A673 (cell line): ENCODE data around the gene CLEC12A. TPM values are rescaled to one million over a fixed set of nuclear protein-coding genes. Genes with fewer than 3 reads are reported as not detected.

Experiments used
- BruUV-seq: library from RNA; stranded (reverse); fragments of 400-500 nt; replicated peaks from 2 replicates; lab custom pipeline; 2021; lab: Mats Ljungman, UMichigan
- CTCF ChIA-PET: fragments of 300-600 bp; sonication (Branson Sonifier 250); formaldehyde crosslinking; loops from one replicate; lab custom pipeline; 2022; ENCODE audit warnings: antibody characterized with exemption; lab: Charles Lee
- POLR2A ChIA-PET: fragments of 300-600 bp; sonication (Branson Sonifier 250); formaldehyde crosslinking; loops from one replicate; lab custom pipeline; 2022; ENCODE audit warnings: antibody characterized with exemption; ENCODE audit not compliant: low non-redundant PET; lab: Charles Lee
- DNase-seq: peaks from one replicate; pipeline ENCODE4 v3.0.0-alpha.2; 2015; ENCODE audit warnings: low spot score
- H3K27ac ChIP-seq: fragments of 200-600 bp; sonication (generic); 2 replicates; pipeline ENCODE4 v1.5.1; 2016; ENCODE audit warnings: mixed run types, low read depth, mild to moderate bottlenecking, mixed read lengths, antibody characterized with exemption, low read length; ENCODE audit not compliant: poor library complexity, severe bottlenecking
- H3K27me3 ChIP-seq: fragments of 200-600 bp; sonication (generic); replicated peaks from 2 replicates; pipeline ENCODE4 v1.6.1; 2017; ENCODE audit warnings: mixed run types, low read depth, mild to moderate bottlenecking, mixed read lengths, antibody characterized with exemption, low read length; ENCODE audit not compliant: insufficient read depth, poor library complexity
- H3K36me3 ChIP-seq: fragments of 200-600 bp; sonication (generic); 2 replicates; pipeline ENCODE4 v1.6.1; 2016; ENCODE audit warnings: mixed run types, mild to moderate bottlenecking, mixed read lengths, antibody characterized with exemption, low read length; ENCODE audit not compliant: insufficient read depth, poor library complexity, severe bottlenecking
- H3K4me1 ChIP-seq: fragments of 200-600 bp; sonication (generic); 2 replicates; pipeline ENCODE4 v1.6.1; 2017; ENCODE audit warnings: mixed run types, mild to moderate bottlenecking, mixed read lengths, antibody characterized with exemption, low read length; ENCODE audit not compliant: insufficient read depth, poor library complexity, severe bottlenecking
- H3K4me3 ChIP-seq: fragments of 200-600 bp; sonication (generic); 2 replicates; pipeline ENCODE4 v1.5.1; 2016; ENCODE audit warnings: low read depth, mixed run types, mild to moderate bottlenecking, mixed read lengths, low read length; ENCODE audit not compliant: poor library complexity, severe bottlenecking
- H3K9me3 ChIP-seq: fragments of 200-600 bp; sonication (generic); 2 replicates; pipeline ENCODE4 v1.6.1; 2016; ENCODE audit warnings: mixed run types, low read depth, mild to moderate bottlenecking, mixed read lengths, antibody characterized with exemption, low read length; ENCODE audit not compliant: poor library complexity, severe bottlenecking
- CTCF ChIP-seq: fragments of 300-800, 200-600 bp; sonication (generic); conservative IDR thresholded peaks from 2 replicates; pipeline ENCODE4 v1.5.1; 2017; ENCODE audit warnings: low read depth, mild to moderate bottlenecking, antibody characterized with exemption, low read length, moderate library complexity, mixed read lengths
- EZH2 ChIP-seq: fragments of 200-600 bp; sonication (generic); IDR thresholded peaks from 2 replicates; pipeline ENCODE4 v1.6.1; 2017; ENCODE audit warnings: borderline replicate concordance, low read depth, mild to moderate bottlenecking, mixed read lengths, antibody characterized with exemption, low read length; ENCODE audit not compliant: poor library complexity, severe bottlenecking
- intact Hi-C: fragments of 100-400 bp; cut with micrococcal nuclease; formaldehyde crosslinking; loops from one replicate; pipeline ENCODE4 v1.10.0; 2022; ENCODE audit not compliant: unreplicated experiment
- total RNA-seq: library from RNA; stranded (reverse); gene quantifications from 2 replicates; pipeline ENCODE4 v1.2.3, GENCODE V29; 2021

CLEC12A gene
- total RNA-seq, 1 experiment from 2014 or later: not detected

DNA sequence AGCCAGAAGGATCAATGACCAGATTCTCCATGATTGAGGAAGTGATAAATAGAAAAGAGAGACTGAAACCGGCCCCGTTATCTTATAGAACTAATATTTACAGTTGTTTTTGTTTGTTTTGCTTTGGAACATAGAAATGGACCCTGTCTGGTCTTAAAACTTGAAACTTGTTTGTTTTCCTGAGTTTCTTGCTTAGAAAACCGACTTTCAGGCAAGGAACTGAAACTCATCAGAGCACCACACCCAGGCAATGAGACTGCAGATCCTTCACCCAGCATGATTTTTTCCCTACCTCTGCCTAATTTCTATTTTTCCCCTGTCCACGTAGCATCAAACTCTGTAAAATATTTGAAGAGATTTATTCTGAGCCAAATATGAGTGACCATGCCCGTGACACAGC lies 10.6 kb upstream of the CLEC12A start:
- Histone ChIP-seq H3K9me3 (no peaks in the 10 kb centered on the region), H3K27me3 (no peaks in the 10 kb centered on the region), H3K4me3 (no peak overlapping the region), H3K4me1 (no peaks in the 10 kb centered on the region), H3K27ac (no peak overlapping the region), H3K36me3 (no peaks in the 10 kb centered on the region)
- ChIA-PET CTCF (no interaction called here), POLR2A (no interaction called here)
- intact Hi-C loops: no loop called here
- no TSS peak for BruUV-seq
- TF ChIP-seq EZH2: no peak
- no peak for TF ChIP-seq CTCF
- DNase-seq: no peak

- POLR2A ChIA-PET: no interaction called here
- intact Hi-C loops: no loop called here
- no TSS peak for BruUV-seq
Observed at GRCh38 chr12:9961106-9961505, 10.1 kb upstream of the CLEC12A start.

DNA sequence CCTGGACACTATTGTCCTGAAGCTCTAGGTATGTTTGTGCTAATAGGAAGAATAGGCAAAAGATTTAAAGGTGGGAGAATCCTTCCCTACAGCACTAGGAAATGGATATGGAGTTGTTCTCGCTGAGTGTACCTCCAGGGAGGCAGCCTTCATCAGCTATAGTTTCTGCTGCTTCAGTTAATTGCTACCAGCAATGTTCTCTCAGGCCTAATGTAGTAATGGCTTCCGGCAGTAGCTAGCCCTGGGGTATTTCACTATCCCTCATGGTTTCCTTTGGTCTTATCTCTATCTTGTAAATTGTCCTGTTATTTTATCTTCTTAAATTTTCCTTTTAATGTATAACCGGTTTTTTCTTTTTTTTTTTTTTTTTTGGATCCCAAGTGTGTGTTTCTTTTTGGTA lies 9.3 kb upstream of the CLEC12A start:
- CTCF ChIA-PET: no interaction called here
- TF ChIP-seq CTCF (no peak), EZH2 (no peak)
- H3K4me1 ChIP-seq: no peaks in the 10 kb centered on the region
- no peaks in the 10 kb centered on the region for H3K27me3 ChIP-seq
- H3K9me3 ChIP-seq: no peaks in the 10 kb centered on the region
- no TSS peak for BruUV-seq
- intact Hi-C loops: no loop called here
- no peak overlapping the region for H3K4me3 ChIP-seq
- DNase-seq: no peak
- no peak overlapping the region for H3K27ac ChIP-seq
- POLR2A ChIA-PET: no interaction called here
- no peaks in the 10 kb centered on the region for H3K36me3 ChIP-seq

More at GRCh38 chr12:9961106-9961505, 10.1 kb upstream of the CLEC12A start:
- CTCF ChIA-PET: no interaction called here
- no peak for TF ChIP-seq CTCF
- no peak for TF ChIP-seq EZH2
- no peak overlapping the region for H3K4me3 ChIP-seq
- H3K27ac ChIP-seq: no peak overlapping the region
- no peaks in the 10 kb centered on the region for H3K9me3 ChIP-seq
- DNase-seq: no peak
- no peaks in the 10 kb centered on the region for H3K4me1 ChIP-seq
- H3K27me3 ChIP-seq: no peaks in the 10 kb centered on the region
- no peaks in the 10 kb centered on the region for H3K36me3 ChIP-seq
